HG02943 (cell line): Measurements from ENCODE around the gene ROR2.

Experiments used
- ATAC-seq: cut with Tn5 transposase; IDR thresholded peaks from one replicate; pipeline ENCODE4 v1.9.1; 2021; ENCODE audit warnings: mild to moderate bottlenecking, low read depth, moderate library complexity; ENCODE audit not compliant: unreplicated experiment

Gene ROR2

GRCh38 chr9:91904588-91905236 is 45.3 kb downstream of the ROR2 start:
- ATAC-seq = no peak

GRCh38 chr9:91903126-91903911 is 46.7 kb downstream of the ROR2 start:
- no peak for ATAC-seq

DNA sequence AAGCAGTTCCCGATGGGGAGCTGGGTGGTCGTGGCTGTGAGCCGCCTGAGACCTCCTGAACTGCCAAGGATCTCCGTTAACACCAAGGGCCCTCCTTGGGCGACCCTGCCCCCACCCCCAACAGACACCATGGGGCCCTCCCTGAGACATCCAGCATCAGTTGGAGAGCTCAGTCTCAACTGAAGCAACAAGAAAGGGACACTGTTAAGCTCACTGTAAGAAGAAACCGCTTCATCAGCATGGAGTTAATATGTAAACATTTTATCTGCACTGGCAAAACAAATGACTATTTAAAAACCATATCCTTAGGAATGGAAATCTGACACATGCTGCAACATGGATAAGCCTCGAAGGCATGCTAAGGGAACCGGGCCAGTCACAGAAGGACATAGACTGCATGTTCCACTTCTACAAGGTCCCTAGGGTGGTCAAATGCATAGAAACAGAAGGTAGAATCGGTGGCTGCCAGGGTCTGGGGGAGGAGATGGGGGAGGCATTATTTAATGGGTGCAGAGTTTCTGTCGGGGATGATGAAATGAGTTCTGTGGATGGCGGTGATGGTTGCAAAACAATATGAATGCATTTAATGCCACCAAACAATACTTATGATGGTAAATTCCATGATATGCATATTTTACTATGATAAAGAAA is 47.4 kb downstream of the ROR2 start:
- no peak for ATAC-seq

DNA sequence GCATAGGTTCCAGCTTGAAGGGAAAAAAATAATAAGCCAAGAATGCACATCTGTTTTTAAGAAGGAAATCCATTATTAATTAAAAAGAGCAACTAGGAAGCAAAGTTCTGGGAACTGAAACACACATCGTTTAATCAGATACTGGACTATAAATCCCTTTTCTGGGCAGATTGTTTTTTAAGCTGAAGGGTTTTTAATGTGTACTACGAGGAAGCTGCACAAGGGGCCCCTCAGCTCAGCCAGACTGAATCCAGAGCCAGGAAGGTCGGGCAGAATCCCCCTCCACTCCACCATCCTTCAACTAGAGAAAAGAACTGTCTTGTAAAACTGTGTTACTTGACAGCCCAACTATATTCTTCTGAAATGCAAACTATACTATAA is 49.2 kb downstream of the ROR2 start:
- no peak for ATAC-seq

DNA sequence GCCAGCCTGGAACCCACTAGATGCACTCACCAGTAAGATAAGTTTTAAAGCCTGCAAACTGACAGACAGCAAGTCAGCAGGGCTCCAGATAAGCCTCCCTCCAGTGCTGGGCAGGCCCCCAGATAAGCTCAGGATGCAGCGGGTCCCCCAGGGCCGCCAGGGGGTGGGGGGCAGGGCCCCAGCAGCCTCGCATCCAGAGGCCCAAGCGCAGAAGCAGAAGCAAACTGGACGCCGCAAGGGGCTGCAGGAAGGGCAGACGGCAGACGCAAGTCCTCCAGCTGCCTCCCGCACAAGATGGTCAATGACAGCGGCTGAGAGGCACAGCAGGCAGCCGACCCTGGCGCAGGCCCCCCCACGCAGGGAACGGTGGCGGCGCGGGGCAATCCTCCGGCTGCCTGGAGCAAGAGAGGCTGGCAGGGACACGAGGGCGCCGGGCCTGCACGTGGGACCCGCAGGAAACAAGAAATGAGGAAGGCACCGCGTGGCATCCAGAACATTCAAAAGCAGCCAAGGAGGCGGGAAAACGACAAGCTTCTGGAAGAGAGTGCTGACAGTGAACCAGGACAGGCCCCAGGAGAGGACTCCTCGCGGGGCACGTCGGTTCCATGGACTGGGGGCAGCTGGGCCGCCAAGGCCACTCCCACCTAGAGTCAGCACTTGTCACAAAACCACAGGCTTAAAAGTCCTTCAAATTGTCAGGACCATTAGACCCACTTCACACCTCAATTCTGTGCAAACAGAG is 49.8 kb downstream of the ROR2 start:
- no peak for ATAC-seq

GRCh38 chr9:91899594-91899993 is 50.4 kb downstream of the ROR2 start:
- ATAC-seq = no peak

DNA sequence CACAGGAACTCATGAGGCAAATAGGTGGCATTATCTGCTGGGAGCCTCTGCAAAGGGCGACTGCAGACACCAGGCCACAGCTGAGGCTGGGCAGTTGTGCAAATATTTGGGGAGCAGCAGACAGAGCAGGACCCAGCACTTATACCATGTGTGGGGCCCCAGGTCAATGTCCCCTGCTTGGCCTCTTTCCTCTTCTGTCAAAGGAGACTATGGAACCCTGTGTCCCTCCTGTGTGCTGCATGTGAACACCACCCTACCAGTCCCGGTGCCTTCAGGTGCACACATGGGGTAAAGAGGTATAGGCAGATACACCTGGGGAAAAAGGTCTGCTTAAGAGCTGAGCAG is 50.8 kb downstream of the ROR2 start:
- ATAC-seq = no peak

GRCh38 chr9:91898451-91899218 is 51.4 kb downstream of the ROR2 start:
- no peak for ATAC-seq

GRCh38 chr9:91897201-91897600 is 52.8 kb downstream of the ROR2 start:
- ATAC-seq = no peak

- no peak for ATAC-seq
Measured at GRCh38 chr9:91896513-91897121, 53.4 kb downstream of the ROR2 start.

GRCh38 chr9:91896097-91896496 is 53.9 kb downstream of the ROR2 start:
- no peak for ATAC-seq

- no peak for ATAC-seq
Measured at GRCh38 chr9:91894536-91894935, 55.5 kb downstream of the ROR2 start.

DNA sequence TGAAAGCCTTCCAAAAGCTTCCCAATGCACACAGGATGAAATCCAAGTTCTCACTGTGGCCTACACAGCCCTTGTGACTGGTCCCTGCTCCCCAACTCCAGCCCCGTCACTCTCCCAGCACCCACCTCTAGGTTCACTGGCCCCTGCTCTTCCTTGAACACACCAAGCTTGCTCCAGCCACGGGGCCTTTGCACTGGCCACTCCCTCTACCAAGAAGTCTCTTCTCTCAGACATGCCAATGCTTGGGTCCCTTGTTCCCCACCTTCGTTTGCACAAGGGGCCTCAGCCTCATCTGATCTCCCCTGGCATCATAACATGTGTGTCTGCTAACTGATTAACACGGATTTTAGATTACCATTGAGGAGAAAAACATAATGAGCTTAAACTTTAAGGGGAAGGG is 56.0 kb downstream of the ROR2 start:
- no peak for ATAC-seq

GRCh38 chr9:91891915-91892314 is 58.1 kb downstream of the ROR2 start:
- ATAC-seq = no peak

GRCh38 chr9:91890662-91891061 is 59.4 kb downstream of the ROR2 start:
- no peak for ATAC-seq

DNA sequence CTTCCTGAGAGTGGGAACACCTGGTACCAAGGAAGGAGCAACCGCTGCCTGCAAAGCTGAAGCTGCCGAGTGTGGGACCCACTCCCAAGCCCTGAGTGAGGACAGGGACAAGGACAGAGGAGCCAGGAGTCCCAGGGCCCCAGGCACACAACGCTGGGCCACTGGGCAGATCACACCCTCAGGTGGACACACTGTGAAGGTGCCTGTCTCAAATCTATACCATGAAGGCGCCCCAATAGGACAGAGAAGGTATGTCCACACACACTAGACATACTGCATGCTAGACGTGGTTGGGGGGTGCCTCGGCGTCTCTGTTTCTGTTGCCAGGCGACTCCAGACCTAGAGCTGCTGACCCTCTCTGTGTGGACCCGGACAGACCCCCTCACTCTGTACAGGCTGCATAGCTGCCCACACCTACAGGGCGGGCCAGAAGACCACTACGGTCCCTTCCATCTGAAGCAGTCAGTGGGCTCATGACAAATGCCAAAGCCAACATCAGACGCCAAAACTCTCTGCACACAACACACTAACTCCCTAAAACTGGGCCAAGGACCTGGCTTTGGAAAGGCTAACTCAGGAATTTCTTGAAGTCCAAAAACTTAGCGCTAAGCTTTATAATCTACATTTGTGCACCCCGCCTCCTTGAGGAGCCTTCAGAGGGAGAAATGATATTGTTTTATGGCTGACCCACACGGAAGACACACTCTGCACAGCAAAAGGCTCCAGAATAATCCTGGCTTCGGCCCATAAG is 60.7 kb downstream of the ROR2 start:
- ATAC-seq = no peak

DNA sequence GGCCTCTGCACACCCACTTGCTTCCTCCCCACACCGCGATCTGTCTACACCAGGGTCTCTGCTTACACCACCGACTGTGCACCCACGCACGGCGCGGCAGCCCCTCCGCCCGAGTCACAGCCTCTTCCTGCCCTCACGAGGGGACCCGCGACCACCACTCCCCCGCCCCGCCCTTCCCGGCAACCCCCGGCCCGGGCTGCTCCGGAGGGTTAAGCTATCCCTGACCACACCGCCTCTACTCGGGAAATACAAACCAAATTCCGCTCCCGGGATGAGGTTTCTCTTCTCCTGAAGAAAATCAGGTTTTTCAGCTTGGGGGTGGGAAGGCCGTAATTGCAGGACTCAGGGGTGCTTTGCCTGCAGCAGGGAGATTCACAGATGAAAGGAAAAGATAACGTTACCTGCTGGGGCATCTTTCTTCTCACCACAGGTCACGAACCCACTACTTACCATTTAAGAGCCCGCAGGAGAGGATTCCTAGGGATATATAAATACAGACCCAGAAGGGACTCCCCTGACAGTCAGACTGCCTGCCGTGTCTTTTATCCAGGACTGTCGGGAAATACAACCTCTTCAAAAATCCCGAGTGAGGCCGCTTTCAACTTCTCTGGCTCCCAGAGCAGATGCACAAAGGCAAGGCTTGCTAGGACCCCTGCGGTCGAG is 63.5 kb downstream of the ROR2 start:
- no peak for ATAC-seq

DNA sequence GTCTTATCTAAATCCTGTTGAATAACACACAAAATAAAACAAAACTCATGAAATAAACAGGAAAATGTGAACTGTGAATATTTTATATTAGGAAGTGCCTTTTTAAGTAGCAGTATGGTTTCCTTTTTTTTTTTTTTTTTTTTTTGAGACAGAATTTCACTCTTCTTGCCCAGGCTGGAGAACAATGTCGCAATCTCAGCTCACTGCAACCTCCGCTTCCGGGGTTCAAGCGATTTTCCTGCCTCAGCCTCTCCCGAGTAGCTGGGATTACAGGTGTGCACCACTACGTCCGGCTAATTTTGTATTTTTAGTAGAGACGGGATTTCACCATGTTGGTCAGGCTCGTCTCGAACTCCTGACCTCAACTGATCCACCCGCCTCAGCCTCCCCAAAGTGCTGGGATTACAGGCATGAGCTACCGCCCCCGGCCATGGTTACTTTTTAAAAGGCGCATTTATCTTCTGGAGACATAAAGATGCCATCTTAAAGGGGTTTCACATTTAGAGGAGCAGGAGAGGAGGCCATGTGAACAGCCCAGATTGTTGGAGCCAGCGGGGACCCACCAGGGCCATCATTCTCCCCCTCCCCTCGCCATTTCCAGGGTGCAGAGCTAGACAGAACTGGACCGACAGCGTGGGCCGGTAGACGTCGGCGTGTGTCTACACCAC is 64.1 kb downstream of the ROR2 start:
- ATAC-seq = no peak
